ENCODE results near the gene ATP9A.

Gene ATP9A

DNA sequence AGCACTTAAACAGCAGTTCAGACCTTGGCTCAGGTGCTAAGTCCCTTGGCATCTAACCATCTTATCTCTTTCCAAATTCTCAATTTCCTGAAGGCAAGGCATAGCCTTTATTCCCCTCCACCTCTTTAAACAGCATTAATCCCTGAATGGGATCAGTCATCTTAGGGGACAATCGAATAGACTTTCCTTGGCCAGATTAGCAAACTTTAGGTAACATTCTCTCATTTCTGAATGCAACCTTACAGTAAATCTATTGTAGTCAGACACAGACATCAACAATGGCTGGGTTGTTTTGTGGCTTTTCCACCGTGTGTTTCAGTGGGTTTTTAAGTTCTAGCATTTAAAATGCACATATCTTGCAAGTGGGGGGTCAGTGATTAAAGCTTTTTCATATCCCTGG lies 56.8 kb downstream of the ATP9A start:
- no peaks in the 10 kb centered on the region for H3K4me1 ChIP-seq (ENCODE audit: control insufficient read depth in 1 of 2, insufficient read depth in 2 of 2, low read length in 2 of 2)
- WGBS (ENCODE audit: extremely low coverage, insufficient coverage, insufficient read length): no CpG with 5 or more reads among the region's 2 CpGs
- H2BK5ac ChIP-seq (ENCODE audit: low read depth, low read length, poor library complexity): no peak overlapping the region
- no peak overlapping the region for H3K14ac ChIP-seq (ENCODE audit: low read length)
- no peak overlapping the region for H3K18ac ChIP-seq (ENCODE audit: low read length)
- no peak overlapping the region for H3K4ac ChIP-seq (ENCODE audit: low read depth, low read length)
- H2AFZ ChIP-seq (ENCODE audit: insufficient read depth, low read length, poor library complexity): no peak overlapping the region
- no peak for DNase-seq
- H3K27ac ChIP-seq (ENCODE audit: low read depth, low read length): no peak overlapping the region
- no peaks in the 10 kb centered on the region for H3K9me3 ChIP-seq (ENCODE audit: insufficient read depth, low read depth, low read length)
- no peak overlapping the region for H2BK120ac ChIP-seq (ENCODE audit: insufficient read depth, low read length, poor library complexity)
- H3K23ac ChIP-seq (ENCODE audit: low read length): no peak overlapping the region
- no peak overlapping the region for H4K12ac ChIP-seq (ENCODE audit: low read depth, low read length)
- no peak overlapping the region for H2BK12ac ChIP-seq (ENCODE audit: low read length)
- no peak overlapping the region for H4K91ac ChIP-seq (ENCODE audit: low read depth, low read length)
- H3K79me1 ChIP-seq (ENCODE audit: low read length): no peaks in the 10 kb centered on the region
- no peaks in the 10 kb centered on the region for H3K36me3 ChIP-seq (ENCODE audit: control insufficient read depth in 1 of 2, insufficient read depth in 2 of 2, low read length in 2 of 2)
- H3K27me3 ChIP-seq (ENCODE audit: insufficient read depth, low read length): no peaks in the 10 kb centered on the region
- H3K4me2 ChIP-seq (ENCODE audit: low read length): no peak overlapping the region
- H3K9ac ChIP-seq (ENCODE audit: low read length): no peak overlapping the region
- no peak overlapping the region for H2AK5ac ChIP-seq (ENCODE audit: low read length)
- H3K4me3 ChIP-seq (ENCODE audit: low read depth, low read length): no peak overlapping the region
- no peaks in the 10 kb centered on the region for H3K79me2 ChIP-seq (ENCODE audit: control insufficient read depth, insufficient read depth, low read length, poor library complexity)
- H4K8ac ChIP-seq (ENCODE audit: low read depth, low read length): no peak overlapping the region

DNA sequence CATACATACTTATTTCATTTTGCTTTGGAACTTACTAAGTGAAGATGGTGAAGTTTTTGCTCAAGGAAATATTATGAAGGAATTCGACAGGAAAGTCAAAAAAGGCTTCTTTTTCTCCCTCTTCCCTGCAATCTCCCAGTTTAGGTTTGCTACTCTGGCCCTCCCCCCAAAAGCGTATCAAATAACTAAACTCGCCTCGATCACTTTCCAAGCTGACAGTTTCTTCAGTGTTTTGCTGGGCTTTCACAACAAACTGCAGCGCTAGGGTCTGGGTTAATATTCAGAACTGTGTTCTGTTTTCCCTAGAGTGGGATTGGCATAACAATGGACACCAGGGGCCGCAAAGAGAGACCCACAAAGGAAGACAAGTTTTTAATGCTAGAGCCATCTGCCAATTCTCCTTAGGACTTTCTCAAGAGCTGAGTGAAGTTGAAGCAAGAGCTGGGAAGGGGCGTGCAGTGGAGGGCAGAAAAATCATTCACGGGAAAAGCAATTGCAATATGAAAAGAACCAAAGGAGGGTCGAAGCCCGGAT lies 57.8 kb downstream of the ATP9A start:
- Histone ChIP-seq H3K36me3 (ENCODE audit: control insufficient read depth in 1 of 2, insufficient read depth in 2 of 2, low read length in 2 of 2) (no peaks in the 10 kb centered on the region), H3K4me1 (ENCODE audit: control insufficient read depth in 1 of 2, insufficient read depth in 2 of 2, low read length in 2 of 2) (no peaks in the 10 kb centered on the region), H3K18ac (ENCODE audit: low read length) (no peak overlapping the region), H3K79me2 (ENCODE audit: control insufficient read depth, insufficient read depth, low read length, poor library complexity) (no peaks in the 10 kb centered on the region), H2BK120ac (ENCODE audit: insufficient read depth, low read length, poor library complexity) (no peak overlapping the region), H4K8ac (ENCODE audit: low read depth, low read length) (no peak overlapping the region), H4K12ac (ENCODE audit: low read depth, low read length) (no peak overlapping the region), H3K79me1 (ENCODE audit: low read length) (no peaks in the 10 kb centered on the region), H2AK5ac (ENCODE audit: low read length) (no peak overlapping the region), H4K91ac (ENCODE audit: low read depth, low read length) (no peak overlapping the region), H3K23ac (ENCODE audit: low read length) (no peak overlapping the region), H3K4ac (ENCODE audit: low read depth, low read length) (no peak overlapping the region), H2BK5ac (ENCODE audit: low read depth, low read length, poor library complexity) (no peak overlapping the region), H3K27ac (ENCODE audit: low read depth, low read length) (no peak overlapping the region), H2AFZ (ENCODE audit: insufficient read depth, low read length, poor library complexity) (no peak overlapping the region), H3K4me2 (ENCODE audit: low read length) (no peak overlapping the region), H3K9ac (ENCODE audit: low read length) (peak overlapping the region; percentile 41), H3K9me3 (ENCODE audit: insufficient read depth, low read depth, low read length) (no peaks in the 10 kb centered on the region), H3K14ac (ENCODE audit: low read length) (no peak overlapping the region), H2BK12ac (ENCODE audit: low read length) (no peak overlapping the region), H3K4me3 (ENCODE audit: low read depth, low read length) (no peak overlapping the region), H3K27me3 (ENCODE audit: insufficient read depth, low read length) (no peaks in the 10 kb centered on the region)
- WGBS (ENCODE audit: extremely low coverage, insufficient coverage, insufficient read length): no CpG with 5 or more reads among the region's 10 CpGs
- no peak for DNase-seq

DNA sequence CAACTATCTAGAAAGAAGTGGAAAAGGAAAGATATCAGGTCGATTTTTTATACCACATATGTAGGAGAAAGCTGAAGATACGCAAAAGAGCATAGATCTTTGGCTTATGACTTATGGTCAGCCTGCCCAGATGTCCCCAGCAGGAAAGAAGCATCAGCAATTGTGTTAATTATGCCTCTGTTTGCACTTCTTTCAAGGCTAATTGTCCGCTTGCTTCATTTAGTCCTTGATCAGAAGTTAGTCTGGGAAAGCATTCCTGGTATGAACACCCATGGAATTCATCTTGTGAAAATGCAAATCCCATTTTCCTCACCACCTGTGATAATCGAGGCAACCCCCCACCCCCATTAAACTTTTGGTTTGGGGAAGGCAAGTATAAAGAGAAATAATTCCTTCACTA lies 62.8 kb downstream of the ATP9A start:
- DNase-seq: no peak
- H4K91ac ChIP-seq (ENCODE audit: low read depth, low read length): no peak overlapping the region
- H3K4me3 ChIP-seq (ENCODE audit: low read depth, low read length): no peak overlapping the region
- H2AK5ac ChIP-seq (ENCODE audit: low read length): no peak overlapping the region
- H2BK5ac ChIP-seq (ENCODE audit: low read depth, low read length, poor library complexity): no peak overlapping the region
- no peaks in the 10 kb centered on the region for H3K27me3 ChIP-seq (ENCODE audit: insufficient read depth, low read length)
- no peaks in the 10 kb centered on the region for H3K9me3 ChIP-seq (ENCODE audit: insufficient read depth, low read depth, low read length)
- H2AFZ ChIP-seq (ENCODE audit: insufficient read depth, low read length, poor library complexity): no peak overlapping the region
- no peak overlapping the region for H2BK12ac ChIP-seq (ENCODE audit: low read length)
- no peak overlapping the region for H2BK120ac ChIP-seq (ENCODE audit: insufficient read depth, low read length, poor library complexity)
- no peak overlapping the region for H3K9ac ChIP-seq (ENCODE audit: low read length)
- H3K18ac ChIP-seq (ENCODE audit: low read length): no peak overlapping the region
- no peaks in the 10 kb centered on the region for H3K36me3 ChIP-seq (ENCODE audit: control insufficient read depth in 1 of 2, insufficient read depth in 2 of 2, low read length in 2 of 2)
- H3K4ac ChIP-seq (ENCODE audit: low read depth, low read length): no peak overlapping the region
- no peak overlapping the region for H4K8ac ChIP-seq (ENCODE audit: low read depth, low read length)
- no CpG with 5 or more reads among the region's 4 CpGs for WGBS (ENCODE audit: extremely low coverage, insufficient coverage, insufficient read length)
- H3K4me1 ChIP-seq (ENCODE audit: control insufficient read depth in 1 of 2, insufficient read depth in 2 of 2, low read length in 2 of 2): no peaks in the 10 kb centered on the region
- H3K79me1 ChIP-seq (ENCODE audit: low read length): no peaks in the 10 kb centered on the region
- no peak overlapping the region for H4K12ac ChIP-seq (ENCODE audit: low read depth, low read length)
- H3K23ac ChIP-seq (ENCODE audit: low read length): no peak overlapping the region
- H3K27ac ChIP-seq (ENCODE audit: low read depth, low read length): no peak overlapping the region
- H3K14ac ChIP-seq (ENCODE audit: low read length): no peak overlapping the region
- H3K4me2 ChIP-seq (ENCODE audit: low read length): no peak overlapping the region
- H3K79me2 ChIP-seq (ENCODE audit: control insufficient read depth, insufficient read depth, low read length, poor library complexity): no peaks in the 10 kb centered on the region

- Histone ChIP-seq H3K9me3 (ENCODE audit: insufficient read depth, low read depth, low read length) (no peaks in the 10 kb centered on the region), H2AK5ac (ENCODE audit: low read length) (no peak overlapping the region), H4K8ac (ENCODE audit: low read depth, low read length) (no peak overlapping the region), H3K4me2 (ENCODE audit: low read length) (no peak overlapping the region), H4K12ac (ENCODE audit: low read depth, low read length) (no peak overlapping the region), H3K4me3 (ENCODE audit: low read depth, low read length) (no peak overlapping the region), H2BK12ac (ENCODE audit: low read length) (no peak overlapping the region), H3K14ac (ENCODE audit: low read length) (no peak overlapping the region), H3K36me3 (ENCODE audit: control insufficient read depth in 1 of 2, insufficient read depth in 2 of 2, low read length in 2 of 2) (no peaks in the 10 kb centered on the region), H3K23ac (ENCODE audit: low read length) (no peak overlapping the region), H3K79me2 (ENCODE audit: control insufficient read depth, insufficient read depth, low read length, poor library complexity) (no peaks in the 10 kb centered on the region), H3K4me1 (ENCODE audit: control insufficient read depth in 1 of 2, insufficient read depth in 2 of 2, low read length in 2 of 2) (no peaks in the 10 kb centered on the region), H3K9ac (ENCODE audit: low read length) (no peak overlapping the region), H3K27ac (ENCODE audit: low read depth, low read length) (no peak overlapping the region), H3K18ac (ENCODE audit: low read length) (no peak overlapping the region), H2BK120ac (ENCODE audit: insufficient read depth, low read length, poor library complexity) (no peak overlapping the region), H2AFZ (ENCODE audit: insufficient read depth, low read length, poor library complexity) (no peak overlapping the region), H3K27me3 (ENCODE audit: insufficient read depth, low read length) (no peaks in the 10 kb centered on the region), H4K91ac (ENCODE audit: low read depth, low read length) (no peak overlapping the region), H2BK5ac (ENCODE audit: low read depth, low read length, poor library complexity) (no peak overlapping the region), H3K4ac (ENCODE audit: low read depth, low read length) (no peak overlapping the region), H3K79me1 (ENCODE audit: low read length) (no peaks in the 10 kb centered on the region)
- DNase-seq: no peak
- no CpG with 5 or more reads among the region's 8 CpGs for WGBS (ENCODE audit: extremely low coverage, insufficient coverage, insufficient read length)
Observed at GRCh38 chr20:51703400-51704287, 64.5 kb downstream of the ATP9A start.
